Right kidney (tissue), 1 donor: ENCODE results near the gene RILPL1.
"Not testable (repeated sequence)": the region's sequence is repeated elsewhere in the genome, so short reads cannot be mapped to it uniquely, and the experiment has no call there.

Source experiments
- DNase-seq: peaks from one replicate; pipeline ENCODE4 v3.0.0-alpha.2; 2016

The RILPL1 gene

GRCh38 chr12:123465084-123465483, 68.4 kb downstream of the RILPL1 start:
- no peak for DNase-seq

- DNase-seq: not testable (repeated sequence)
Measured at GRCh38 chr12:123463174-123463573, 70.3 kb downstream of the RILPL1 start.

- peak; percentile 99 for DNase-seq
Measured at GRCh38 chr12:123457980-123458779, 75.3 kb downstream of the RILPL1 start, which contains the start of gene SNRNP35. SNRNP35 (plus strand) TSS chr12:123458139; CDS start chr12:123465541, 7,402 bp downstream.

GRCh38 chr12:123453165-123453564, 80.4 kb downstream of the RILPL1 start:
- DNase-seq: no peak

GRCh38 chr12:123452276-123452550, 81.3 kb downstream of the RILPL1 start:
- not testable (repeated sequence) for DNase-seq

- DNase-seq: no peak
Measured at GRCh38 chr12:123450636-123451035, 82.9 kb downstream of the RILPL1 start.

GRCh38 chr12:123449856-123450255, 83.7 kb downstream of the RILPL1 start:
- no peak for DNase-seq

GRCh38 chr12:123449249-123449733, 84.2 kb downstream of the RILPL1 start:
- DNase-seq: no peak

- no peak for DNase-seq
Measured at GRCh38 chr12:123446333-123446713, 87.2 kb downstream of the RILPL1 start.

GRCh38 chr12:123445388-123446332, 87.9 kb downstream of the RILPL1 start:
- DNase-seq: peak; percentile 47

- no peak for DNase-seq
Measured at GRCh38 chr12:123444092-123445026, 89.2 kb downstream of the RILPL1 start.

GRCh38 chr12:123442774-123443173, 90.7 kb downstream of the RILPL1 start:
- DNase-seq: no peak

GRCh38 chr12:123441523-123442164, 91.9 kb downstream of the RILPL1 start:
- no peak for DNase-seq

GRCh38 chr12:123436017-123436964, 97.2 kb downstream of the RILPL1 start, which contains the start of gene RILPL2:
RILPL2 (minus strand) TSS chr12:123436684; CDS start chr12:123436420, 264 bp downstream.
- peak; percentile 89 for DNase-seq

GRCh38 chr12:123435636-123436016, 97.9 kb downstream of the RILPL1 start:
- no peak for DNase-seq

- DNase-seq: no peak
Measured at GRCh38 chr12:123433615-123434014, 99.9 kb downstream of the RILPL1 start.

GRCh38 chr12:123431951-123432817, 101.3 kb downstream of the RILPL1 start:
- not testable (repeated sequence) for DNase-seq

GRCh38 chr12:123429101-123429500, 104.4 kb downstream of the RILPL1 start:
- DNase-seq: not testable (repeated sequence)

- DNase-seq: no peak
Measured at GRCh38 chr12:123428591-123428990, 104.9 kb downstream of the RILPL1 start.
